IMR-90 (cell line): ENCODE measurements around the gene TGM4. TPM values are rescaled to one million over a fixed set of nuclear protein-coding genes. Genes with fewer than 3 reads are reported as not detected.

Experiments used
- ATAC-seq: fragments of 200-7000 bp; cut with Tn5 transposase; 2 replicates; pipeline ENCODE4 v1.9.1; 2020; ENCODE audit warnings: low read depth, mild to moderate bottlenecking, moderate library complexity
- BruUV-seq: library from RNA; stranded (reverse); fragments of 400-500 nt; replicated peaks from 2 replicates; lab custom pipeline; 2021; lab: Mats Ljungman, UMichigan
- CTCF ChIA-PET: fragments of 300-600 bp; formaldehyde crosslinking; extraction: SDS; loops from one replicate; lab custom pipeline; 2021; ENCODE audit warnings: antibody characterized with exemption; lab: Yijun Ruan, JAX
- POLR2A ChIA-PET: fragments of 300-600 bp; sonication (Branson Sonifier 250); formaldehyde crosslinking; loops from one replicate; lab custom pipeline; 2022; ENCODE audit warnings: antibody characterized with exemption; ENCODE audit not compliant: unreplicated experiment; lab: Charles Lee
- DNase-seq: peaks from one replicate; pipeline ENCODE4 v3.0.0; 2013
- H2AFZ ChIP-seq: replicated peaks from 2 replicates; pipeline ENCODE3; 2013; ENCODE audit warnings: low read length, mild to moderate bottlenecking; ENCODE audit not compliant: poor library complexity
- H2AK5ac ChIP-seq: 2 replicates; pipeline ENCODE4 v1.6.1; 2013; ENCODE audit warnings: low read depth, low read length, inconsistent platforms
- H2AK9ac ChIP-seq: replicated peaks from 2 replicates; pipeline ENCODE3; 2013; ENCODE audit warnings: mild to moderate bottlenecking, low read depth, low read length, moderate library complexity; ENCODE audit not compliant: poor library complexity
- H2BK120ac ChIP-seq: 2 replicates; pipeline ENCODE4 v1.6.1; 2013; ENCODE audit warnings: low read depth, low read length, inconsistent platforms
- H2BK15ac ChIP-seq: 3 replicates; pipeline ENCODE4 v1.6.1; 2013; ENCODE audit warnings: low read depth, low read length, inconsistent platforms
- H2BK20ac ChIP-seq: 2 replicates; pipeline ENCODE4 v1.6.1; 2013; ENCODE audit warnings: low read depth, mild to moderate bottlenecking, inconsistent platforms, low read length, moderate library complexity
- H2BK5ac ChIP-seq: 2 replicates; pipeline ENCODE4 v1.6.1; 2013; ENCODE audit warnings: mild to moderate bottlenecking, low read depth, low read length, inconsistent platforms; ENCODE audit not compliant: poor library complexity, severe bottlenecking
- H3K14ac ChIP-seq: replicated peaks from 2 replicates; pipeline ENCODE4 v1.6.1; 2013; ENCODE audit warnings: low read depth, low read length, inconsistent platforms
- H3K18ac ChIP-seq: 2 replicates; pipeline ENCODE4 v1.6.1; 2013; ENCODE audit warnings: low read depth, low read length, control low read depth
- H3K23ac ChIP-seq: 2 replicates; pipeline ENCODE4 v1.6.1; 2013; ENCODE audit warnings: low read depth, low read length, inconsistent platforms
- H3K27ac ChIP-seq: 2 replicates; pipeline ENCODE4 v1.5.1; 2013; ENCODE audit warnings: mild to moderate bottlenecking, control low read depth, low read length; ENCODE audit not compliant: insufficient read depth
- H3K27me3 ChIP-seq: 2 replicates; pipeline ENCODE4 v1.6.1; 2013; ENCODE audit warnings: low read length; ENCODE audit not compliant: control insufficient read depth, insufficient read depth
- H3K36me3 ChIP-seq: 2 replicates; pipeline ENCODE4 v1.6.1; 2013; ENCODE audit warnings: low read length, mixed read lengths; ENCODE audit not compliant: control insufficient read depth, insufficient read depth
- H3K4ac ChIP-seq: 2 replicates; pipeline ENCODE4 v1.6.1; 2013; ENCODE audit warnings: low read depth, low read length, inconsistent platforms
- H3K4me1 ChIP-seq: 2 replicates; pipeline ENCODE4 v1.6.1; 2013; ENCODE audit warnings: low read length, mixed read lengths; ENCODE audit not compliant: control insufficient read depth, insufficient read depth
- H3K4me2 ChIP-seq: 2 replicates; pipeline ENCODE4 v1.6.1; 2013; ENCODE audit warnings: low read depth, mild to moderate bottlenecking, control low read depth, low read length, moderate library complexity
- H3K4me3 ChIP-seq: 2 replicates; pipeline ENCODE4 v1.5.1; 2013; ENCODE audit warnings: low read depth, mild to moderate bottlenecking, control low read depth, low read length, moderate library complexity; ENCODE audit not compliant: insufficient read depth
- H3K56ac ChIP-seq: 2 replicates; pipeline ENCODE4 v1.6.1; 2013; ENCODE audit warnings: low read length, inconsistent platforms; ENCODE audit not compliant: insufficient read depth; ENCODE audit errors: extremely low read depth
- H3K79me1 ChIP-seq, 2 experiments: 2 replicates each; pipeline ENCODE4 v1.6.1; 2013; ENCODE audit warnings: low read length in 2 of 2, inconsistent platforms in 1 of 2, low read depth in 1 of 2
- H3K9ac ChIP-seq: 2 replicates; pipeline ENCODE4 v1.6.1; 2013; ENCODE audit warnings: low read depth, low read length, control low read depth
- H3K9me1 ChIP-seq: 2 replicates; pipeline ENCODE4 v1.6.1; 2013; ENCODE audit warnings: low read length, inconsistent platforms; ENCODE audit not compliant: insufficient read depth
- H3K9me3 ChIP-seq: 2 replicates; pipeline ENCODE4 v1.6.1; 2013; ENCODE audit warnings: low read length; ENCODE audit not compliant: control insufficient read depth, insufficient read depth
- H4K20me1 ChIP-seq: 2 replicates; pipeline ENCODE4 v1.6.1; 2013; ENCODE audit warnings: low read length, inconsistent platforms; ENCODE audit not compliant: insufficient read depth
- H4K5ac ChIP-seq: 2 replicates; pipeline ENCODE4 v1.6.1; 2013; ENCODE audit warnings: mild to moderate bottlenecking, low read depth, low read length, control low read depth
- H4K8ac ChIP-seq, 2 experiments: 2 replicates each; pipeline ENCODE4 v1.6.1; 2013; ENCODE audit warnings: low read depth in 2 of 2, low read length in 2 of 2, control low read depth in 1 of 2, inconsistent platforms in 1 of 2
- H4K91ac ChIP-seq: 2 replicates; pipeline ENCODE4 v1.6.1; 2013; ENCODE audit warnings: low read depth, low read length, inconsistent platforms; ENCODE audit not compliant: insufficient read depth
- BHLHE40 ChIP-seq: fragments of 150-350 bp; IDR thresholded peaks from 2 replicates; pipeline ENCODE4 v1.6.1; 2016; ENCODE audit warnings: mild to moderate bottlenecking, low read depth, low read length
- CEBPB ChIP-seq: IDR thresholded peaks from 2 replicates; pipeline ENCODE4 v1.6.1; 2012; ENCODE audit warnings: low read depth, low read length, improper control_type of control experiment
- CTCF ChIP-seq: conservative IDR thresholded peaks from 2 replicates; pipeline ENCODE4 v1.5.1; 2012; ENCODE audit warnings: mild to moderate bottlenecking, low read depth, low read length, improper control_type of control experiment
- FOS ChIP-seq: fragments of 150-350 bp; IDR thresholded peaks from 2 replicates; pipeline ENCODE4 v1.6.1; 2016; ENCODE audit warnings: low read depth, low read length
- MAFK ChIP-seq: IDR thresholded peaks from 2 replicates; pipeline ENCODE4 v1.6.1; 2012; ENCODE audit warnings: low read depth, low read length, improper control_type of control experiment
- MAZ ChIP-seq: IDR thresholded peaks from 2 replicates; pipeline ENCODE4 v1.6.1; 2012; ENCODE audit warnings: low read depth, mild to moderate bottlenecking, low read length, improper control_type of control experiment, moderate library complexity, borderline replicate concordance
- MXI1 ChIP-seq: IDR thresholded peaks from 2 replicates; pipeline ENCODE4 v1.6.1; 2012; ENCODE audit warnings: low read depth, mild to moderate bottlenecking, low read length, moderate library complexity, borderline replicate concordance
- NFE2L2 ChIP-seq: fragments of 150-350 bp; IDR thresholded peaks from 2 replicates; pipeline ENCODE4 v1.6.1; 2016; ENCODE audit warnings: low read depth, mild to moderate bottlenecking, low read length
- POLR2A ChIP-seq: IDR thresholded peaks from 2 replicates; pipeline ENCODE4 v1.6.1; 2012; ENCODE audit warnings: mild to moderate bottlenecking, low read depth, low read length
- RAD21 ChIP-seq: IDR thresholded peaks from 2 replicates; pipeline ENCODE4 v1.6.1; 2012; ENCODE audit warnings: low read length, improper control_type of control experiment
- RCOR1 ChIP-seq: IDR thresholded peaks from 2 replicates; pipeline ENCODE4 v1.6.1; 2012; ENCODE audit warnings: mild to moderate bottlenecking, low read length, improper control_type of control experiment; ENCODE audit not compliant: insufficient replicate concordance
- RFX5 ChIP-seq: IDR thresholded peaks from 2 replicates; pipeline ENCODE4 v1.8.0; 2012; ENCODE audit warnings: low read depth, mild to moderate bottlenecking, low read length, moderate library complexity
- SMC3 ChIP-seq: fragments of 150-350 bp; IDR thresholded peaks from 2 replicates; pipeline ENCODE4 v1.6.1; 2016; ENCODE audit warnings: low read depth, mild to moderate bottlenecking, antibody characterized with exemption, low read length, moderate library complexity
- USF2 ChIP-seq: fragments of 150-350 bp; IDR thresholded peaks from 2 replicates; pipeline ENCODE4 v1.6.1; 2017; ENCODE audit warnings: mild to moderate bottlenecking, antibody characterized with exemption, low read length, low read depth
- WGBS, 2 experiments: methylation state at CpG; one replicate each; pipeline versions ENCODE4 v1.1.5 to v1.1.7; 2013; ENCODE audit warnings: missing lambda C conversion rate in 2 of 2; ENCODE audit not compliant: insufficient read length in 1 of 2; ENCODE audit errors: extremely low coverage in 2 of 2; 5-methylcytosine and 5-hydroxymethylcytosine counted together
- dilution Hi-C: fragments of 300-500 bp; cut with HindIII; formaldehyde crosslinking; loops from one replicate; pipeline ENCODE4 v1.14.3; 2018; ENCODE audit warnings: low sequenced_read_pairs; ENCODE audit not compliant: unreplicated experiment
- in situ Hi-C: fragments of 300-500 bp; cut with MboI; formaldehyde crosslinking; loops from 3 replicates; pipeline ENCODE4 v1.14.3; 2019; ENCODE audit warnings: low sequenced_read_pairs, inconsistent platforms, mixed read lengths
- intact Hi-C: fragments of 100-400 bp; cut with micrococcal nuclease; formaldehyde crosslinking; loops from 2 replicates; pipeline ENCODE4 v1.10.0; 2022
- polyA plus RNA-seq, 3 experiments: library from polyadenylated mRNA; depleted of rRNA; stranded (reverse); fragments of >200 nt; gene quantifications; 2 replicates each; pipeline ENCODE4 v1.2.3, GENCODE V29; 2012; ENCODE audit warnings: low replicate concordance in 1 of 3
- total RNA-seq: library from RNA; depleted of rRNA; stranded (reverse); fragments of >200 nt; gene quantifications from 2 replicates; pipeline ENCODE4 v1.2.3, GENCODE V29; 2012

TGM4 gene
- total and polyA plus RNA-seq, 2 of the 4 experiments (the other 2 are of a cell fraction), result under 0.01 to 0.10 TPM

GRCh38 chr3:44942202-44942921, 68.0 kb downstream of the TGM4 start:
- H3K4me2 ChIP-seq, result peak overlapping the region; percentile 32; the same call in 1 of the 2 replicates
- H3K9ac ChIP-seq, result no peak overlapping the region
- TF ChIP-seq MXI1 (no peak), CTCF (no peak), POLR2A (no peak), BHLHE40 (no peak), RFX5 (peak; percentile 60; the same call in 1 of the 2 replicates), FOS (peak; percentile 69), MAFK (no peak), NFE2L2 (no peak), RAD21 (no peak), CEBPB (0 out of 2 replicates have a peak, but pooled peaks have one; percentile 6), SMC3 (no peak), USF2 (no peak), RCOR1 (peak; percentile 100), MAZ (no peak)
- H2AK9ac ChIP-seq, result no peak overlapping the region
- H2BK120ac ChIP-seq, result no peak overlapping the region
- peaks cover 21 to 50% of the 10 kb centered on the region in 2 experiments for H3K79me1 ChIP-seq
- ATAC-seq, result peak; percentile 73
- ChIA-PET POLR2A (no interaction called here), CTCF (no interaction called here)
- no peak overlapping the region for H2BK20ac ChIP-seq
- H4K91ac ChIP-seq, result no peak overlapping the region
- H4K20me1 ChIP-seq, result peaks cover 31% of the 10 kb centered on the region
- no peak overlapping the region for H4K5ac ChIP-seq
- peak overlapping the region; percentile 1 for H2AFZ ChIP-seq
- H3K14ac ChIP-seq, result 0 out of 2 replicates have a peak overlapping the region, but pooled peaks have one; percentile 7
- H3K18ac ChIP-seq, result no peak overlapping the region
- dilution Hi-C loops (no loop called here), in situ Hi-C loops (no loop called here), intact Hi-C loops (no loop called here)
- H3K9me3 ChIP-seq, result no peaks in the 10 kb centered on the region
- H3K56ac ChIP-seq, result no peak overlapping the region
- H3K27me3 ChIP-seq, result no peaks in the 10 kb centered on the region
- DNase-seq, result peak; percentile 79
- H2BK15ac ChIP-seq, result no peak overlapping the region
- H3K23ac ChIP-seq, result no peak overlapping the region; the same call in 1 of the 2 replicates
- H3K36me3 ChIP-seq, result peaks cover 17% of the 10 kb centered on the region
- peaks cover 16% of the 10 kb centered on the region for H3K9me1 ChIP-seq
- H3K27ac ChIP-seq, result no peak overlapping the region
- H2BK5ac ChIP-seq, result no peak overlapping the region
- BruUV-seq, result no TSS peak
- H4K8ac ChIP-seq, result no peak overlapping the region
- no peak overlapping the region for H3K4me3 ChIP-seq
- WGBS, 2 experiments, result 0% methylated on average over 1 of the region's 9 CpGs; no CpG with 5 or more reads in 1 of the 2 experiments
- peak overlapping the region; percentile 2; the same call in 1 of the 2 replicates for H2AK5ac ChIP-seq
- peaks cover 19% of the 10 kb centered on the region for H3K4me1 ChIP-seq
- peak overlapping the region; percentile 24; the same call in 1 of the 2 replicates for H3K4ac ChIP-seq
